HepG2 (cell line): ENCODE results near the gene FAM124A. TPM values are rescaled to one million over a fixed set of nuclear protein-coding genes. Genes with fewer than 3 reads are reported as not detected.
A peak's percentile ranks its signal among the peaks of the same experiment; 100 is the strongest.

Source experiments
- ATAC-seq: fragments of 200-7000 bp; cut with Tn5 transposase; 3 replicates; pipeline ENCODE4 v1.9.1; 2020; ENCODE audit warnings: mild to moderate bottlenecking, moderate library complexity
- BruUV-seq: library from RNA; stranded (reverse); fragments of 400-500 nt; replicated peaks from 2 replicates; lab custom pipeline; 2021; lab: Mats Ljungman, UMichigan
- CTCF ChIA-PET: fragments of 300-600 bp; formaldehyde crosslinking; extraction: SDS; loops from one replicate; lab custom pipeline; 2021; ENCODE audit warnings: low total read pairs, inconsistent platforms, low intra/inter-chr PET ratio; lab: Yijun Ruan, JAX
- POLR2A ChIA-PET: fragments of 350-600 bp; sonication (Branson Sonifier 250); formaldehyde crosslinking; loops from one replicate; lab custom pipeline; 2020; ENCODE audit warnings: antibody characterized with exemption, inconsistent platforms; lab: Yijun Ruan, JAX
- DNase-seq: peaks from one replicate; pipeline ENCODE4 v3.0.0-alpha.2; 2015; ENCODE audit warnings: low spot score
- FAIRE-seq: peaks from 3 replicates; lab custom pipeline; 2011; peaks lifted over from hg19 to GRCh38; lab: Jason Lieb, UNC
- H2AFZ ChIP-seq: one replicate; pipeline ENCODE4 v1.6.1; 2011; ENCODE audit warnings: low read length, inconsistent platforms
- H3K27ac ChIP-seq: fragments of 300-600 bp; 3 replicates; pipeline ENCODE4 v1.8.0; 2011; ENCODE audit warnings: mixed run types, mild to moderate bottlenecking, mixed read lengths, low read length, inconsistent platforms; ENCODE audit not compliant: insufficient read depth; ENCODE audit errors: extremely low read length
- H3K27me3 ChIP-seq, 2 experiments: fragments of 200-600 bp in 1 of 2; 2 replicates in 1 of 2; 3 replicates in 1 of 2; pipeline versions ENCODE4 v1.6.0 to v1.8.0; 2011; ENCODE audit warnings: low read length in 2 of 2, mild to moderate bottlenecking in 2 of 2, moderate library complexity in 2 of 2, inconsistent platforms in 1 of 2; ENCODE audit not compliant: insufficient read depth in 2 of 2, control insufficient read depth in 1 of 2
- H3K36me3 ChIP-seq, 2 experiments: fragments of 200-600 bp in 1 of 2; replicated peaks in 1 of 2; 2 replicates in 1 of 2; 3 replicates in 1 of 2; pipeline versions ENCODE4 v1.5.1 to v1.8.0; 2011; ENCODE audit warnings: low read length in 2 of 2, inconsistent platforms in 1 of 2; ENCODE audit not compliant: insufficient read depth in 2 of 2, control insufficient read depth in 1 of 2
- H3K4me1 ChIP-seq: 2 replicates; pipeline ENCODE4 v1.5.1; 2012; ENCODE audit warnings: low read length, inconsistent platforms; ENCODE audit not compliant: insufficient read depth
- H3K4me2 ChIP-seq: 2 replicates; pipeline ENCODE4 v1.6.0; 2011; ENCODE audit warnings: low read depth, low read length, inconsistent platforms
- H3K4me3 ChIP-seq, 3 experiments: fragments of 200-600 bp in 1 of 3; sonication (generic), shearing (Covaris generic) in 1 of 3; replicated peaks in 1 of 3; 2 replicates each; pipeline ENCODE4 v1.5.1; 2011 to 2016; ENCODE audit warnings: low read length in 3 of 3, inconsistent platforms in 2 of 3, low read depth in 2 of 3, mild to moderate bottlenecking in 2 of 3, control low read depth in 1 of 3, mixed read lengths in 1 of 3; ENCODE audit not compliant: insufficient read depth in 1 of 3
- H3K79me2 ChIP-seq: one replicate; pipeline ENCODE4 v1.6.1; 2011; ENCODE audit warnings: low read length, inconsistent platforms; ENCODE audit not compliant: insufficient read depth
- H3K9ac ChIP-seq: 2 replicates; pipeline ENCODE4 v1.6.0; 2011; ENCODE audit warnings: mild to moderate bottlenecking, low read depth, low read length, inconsistent platforms; ENCODE audit not compliant: insufficient read depth
- H3K9me3 ChIP-seq: 2 replicates; pipeline ENCODE4 v1.5.1; 2012; ENCODE audit warnings: mild to moderate bottlenecking, low read length
- H4K20me1 ChIP-seq: 2 replicates; pipeline ENCODE4 v1.6.0; 2011; ENCODE audit warnings: inconsistent platforms, mild to moderate bottlenecking, low read length, moderate library complexity; ENCODE audit not compliant: insufficient read depth
- REST ChIP-seq, 2 experiments: IDR thresholded peaks; 2 replicates each; pipeline ENCODE4 v1.6.1; 2011 to 2012; ENCODE audit warnings: low read length in 2 of 2, borderline replicate concordance in 1 of 2, low read depth in 1 of 2, mild to moderate bottlenecking in 1 of 2, moderate library complexity in 1 of 2
- ZBTB10 ChIP-seq: sonication (generic); formaldehyde crosslinking; IDR thresholded peaks from 2 replicates; pipeline ENCODE4 v1.4.0; 2020; ENCODE audit warnings: missing genetic modification reagents, borderline replicate concordance
- ZHX1 ChIP-seq: sonication (generic); formaldehyde crosslinking; IDR thresholded peaks from 2 replicates; pipeline ENCODE4 v1.8.1; 2022; ENCODE audit warnings: low read depth, mild to moderate bottlenecking, missing genetic modification reagents
- ZNF446 ChIP-seq: sonication (generic); formaldehyde crosslinking; IDR thresholded peaks from 2 replicates; pipeline ENCODE4 v1.5.0; 2020; ENCODE audit warnings: mild to moderate bottlenecking, missing genetic modification reagents
- WGBS: methylation state at CpG from one replicate; pipeline ENCODE4 v1.1.6; 2017; ENCODE audit warnings: low lambda C conversion rate; 5-methylcytosine and 5-hydroxymethylcytosine counted together
- in situ Hi-C: cut with HindIII; loops from 2 replicates; pipeline ENCODE4 v1.10.0; 2017; ENCODE audit warnings: low pct_unique_long_range_greater_than_20kb; ENCODE audit not compliant: extremely low pct_ligation_motif_present
- intact Hi-C: fragments of 100-400 bp; cut with micrococcal nuclease; formaldehyde crosslinking; loops from one replicate; pipeline ENCODE4 v1.10.0; 2022; ENCODE audit not compliant: unreplicated experiment
- polyA plus RNA-seq, 8 experiments: library from polyadenylated mRNA; depleted of rRNA in 3 of 8; stranded (reverse) in 7 of 8; unstranded in 1 of 8; fragments of >200 nt; fragmentation: Illumina TruSeq in 4 of 8; extraction: Trizol in 4 of 8; gene quantifications; 2 replicates each; pipeline versions ENCODE4 v1.2.1 to v1.2.3, GENCODE V29; 2011 to 2016; ENCODE audit warnings: low read depth in 4 of 8, missing spikeins in 1 of 8, mixed read lengths in 1 of 8; ENCODE audit not compliant: insufficient read depth in 1 of 8
- total RNA-seq, 5 experiments: library from RNA; depleted of rRNA; stranded (reverse); fragments of >200 nt; fragmentation: Illumina TruSeq; extraction: Trizol; gene quantifications; 2 replicates each; pipeline ENCODE4 v1.2.3, GENCODE V29; 2016; ENCODE audit warnings: low read depth in 1 of 5

FAM124A gene
- total and polyA plus RNA-seq, 2 of the 13 experiments (the other 11 are each of a cell fraction or from before 2014, with no cell fraction given) = not detected

GRCh38 chr13:51267622-51268021 lies 45.4 kb downstream of the FAM124A start:
- BruUV-seq = no TSS peak
- ATAC-seq (no peak), FAIRE-seq (no peak), DNase-seq (no peak)
- H3K9me3 ChIP-seq = no peaks in the 10 kb centered on the region
- TF ChIP-seq ZBTB10 (CRISPR knock-in tag) = no peak
- no peak for TF ChIP-seq ZNF446 (CRISPR knock-in tag)
- TF ChIP-seq ZHX1 (CRISPR knock-in tag) = no peak
- peak in 1 of 2 experiments; percentile 63; a peak in 1 of 4 replicates for TF ChIP-seq REST (IDR thresholded peaks at IDR 0.05; ENCODE audit: borderline replicate concordance in 1 of 2, low read depth in 1 of 2, low read length in 2 of 2)
- WGBS = 36% methylated on average over 6 of the region's 6 CpGs
- no peak overlapping the region for H3K9ac ChIP-seq
- ChIA-PET POLR2A (no interaction called here), CTCF (no interaction called here)
- H3K4me2 ChIP-seq = no peak overlapping the region
- peaks cover 0 to 14% of the 10 kb centered on the region in 2 experiments; a peak in 3 of 5 replicates for H3K27me3 ChIP-seq
- H2AFZ ChIP-seq = no peak overlapping the region
- in situ Hi-C loops (no loop called here), intact Hi-C loops (no loop called here)
- H3K36me3 ChIP-seq = no peaks in the 10 kb centered on the region
- H4K20me1 ChIP-seq = no peaks in the 10 kb centered on the region
- H3K79me2 ChIP-seq = no peaks in the 10 kb centered on the region
- no peak overlapping the region for H3K4me3 ChIP-seq
- no peaks in the 10 kb centered on the region for H3K4me1 ChIP-seq
- H3K27ac ChIP-seq = no peak overlapping the region
